Neural cell (in vitro differentiated cells): ENCODE data around the gene IL25.

Source experiments
- CTCF ChIP-seq: fragments of 450-650 bp; IDR thresholded peaks from 2 replicates; pipeline ENCODE4 v1.5.1; 2014; ENCODE audit warnings: antibody characterized with exemption, mild to moderate bottlenecking, moderate library complexity; ENCODE audit not compliant: poor library complexity, severe bottlenecking
- EP300 ChIP-seq: fragments of 450-650 bp; conservative IDR thresholded peaks from 2 replicates; pipeline ENCODE4 v1.6.1; 2014; ENCODE audit warnings: antibody characterized with exemption, mild to moderate bottlenecking, moderate library complexity; ENCODE audit not compliant: poor library complexity, severe bottlenecking
- TAF1 ChIP-seq: IDR thresholded peaks from 2 replicates; pipeline ENCODE4 v1.6.1; 2012; ENCODE audit warnings: low read depth

GRCh38 chr14:23416801-23417200 is 44.2 kb downstream of the IL25 start:
- TF ChIP-seq CTCF (no peak), TAF1 (no peak), EP300 (no peak)
